GM18502 (cell line): Measurements from ENCODE around the gene RPL13.

Source experiments
- ATAC-seq: cut with Tn5 transposase; IDR thresholded peaks from one replicate; pipeline ENCODE4 v1.9.1; 2021; ENCODE audit warnings: mild to moderate bottlenecking; ENCODE audit not compliant: unreplicated experiment, poor library complexity

The RPL13 gene

GRCh38 chr16:89595330-89596060 is 35.0 kb downstream of the RPL13 start:
- ATAC-seq, result no peak

- ATAC-seq, result no peak
These were observed 35.7 kb downstream of the RPL13 start for GRCh38 chr16:89596061-89596689.

GRCh38 chr16:89596957-89597649 is 36.6 kb downstream of the RPL13 start:
- no peak for ATAC-seq

- ATAC-seq, result no peak
These were observed 37.7 kb downstream of the RPL13 start for GRCh38 chr16:89598199-89598598.

- no peak for ATAC-seq
These were observed 39.0 kb downstream of the RPL13 start for GRCh38 chr16:89599451-89599858.

- no peak for ATAC-seq
These were observed 39.4 kb downstream of the RPL13 start for GRCh38 chr16:89599902-89600301.

GRCh38 chr16:89600427-89600826 is 39.9 kb downstream of the RPL13 start:
- no peak for ATAC-seq

- ATAC-seq, result no peak
These were observed 40.5 kb downstream of the RPL13 start for GRCh38 chr16:89600956-89601355.

GRCh38 chr16:89601906-89602272 is 41.4 kb downstream of the RPL13 start:
- ATAC-seq, result no peak

GRCh38 chr16:89602273-89602951 is 41.9 kb downstream of the RPL13 start:
- no peak for ATAC-seq

- no peak for ATAC-seq
These were observed 42.6 kb downstream of the RPL13 start for GRCh38 chr16:89602952-89603590.

GRCh38 chr16:89604764-89605163 is 44.3 kb downstream of the RPL13 start:
- ATAC-seq, result no peak

GRCh38 chr16:89605186-89605970 is 44.9 kb downstream of the RPL13 start:
- ATAC-seq, result no peak

- ATAC-seq, result no peak
These were observed 45.5 kb downstream of the RPL13 start for GRCh38 chr16:89606006-89606405.

GRCh38 chr16:89607453-89607852 is 47.0 kb downstream of the RPL13 start:
- no peak for ATAC-seq

- no peak for ATAC-seq
These were observed 47.7 kb downstream of the RPL13 start for GRCh38 chr16:89607937-89608740.

GRCh38 chr16:89610108-89610453 is 49.6 kb downstream of the RPL13 start:
- no peak for ATAC-seq

GRCh38 chr16:89612415-89613166 is 52.1 kb downstream of the RPL13 start:
- ATAC-seq, result no peak
